Tibial nerve (tissue), 4 donors: ENCODE results near the gene RSPH3. TPM values are rescaled to one million over a fixed set of nuclear protein-coding genes. Genes with fewer than 3 reads are reported as not detected.

Source experiments
- DNase-seq, 2 donors: peaks; one replicate each; pipeline ENCODE4 v3.0.0-alpha.2; 2019; ENCODE audit warnings: low spot score in 2 of 2
- H3K27ac ChIP-seq, 4 donors: fragments of 200-600 bp; sonication (generic) in 3 of 4; one replicate each; pipeline ENCODE4 v1.5.1; 2017 to 2019; ENCODE audit warnings: mild to moderate bottlenecking in 1 of 4
- H3K27me3 ChIP-seq, 2 donors: fragments of 200-600 bp; sonication (generic) in 1 of 2; one replicate each; pipeline versions ENCODE4 v1.5.1 to v1.6.0; 2017 to 2019
- H3K36me3 ChIP-seq, 3 donors: fragments of 200-600 bp; sonication (generic); one replicate each; pipeline ENCODE4 v1.5.1; 2018 to 2019
- H3K4me1 ChIP-seq, 4 donors: fragments of 200-600 bp; sonication (generic) in 3 of 4; one replicate each; pipeline ENCODE4 v1.5.1; 2017 to 2019
- H3K4me3 ChIP-seq, 4 donors: fragments of 200-600 bp; sonication (generic) in 3 of 4; one replicate each; pipeline ENCODE4 v1.5.1; 2017 to 2019; ENCODE audit warnings: mild to moderate bottlenecking in 1 of 4, moderate library complexity in 1 of 4
- H3K9me3 ChIP-seq, 4 donors: fragments of 200-600 bp; sonication (generic) in 3 of 4; one replicate each; pipeline ENCODE4 v1.5.1; 2017 to 2019
- EP300 ChIP-seq, 2 donors: sonication (generic); formaldehyde crosslinking; IDR thresholded peaks; one replicate each; pipeline ENCODE4 v1.6.1; 2017; ENCODE audit warnings: antibody characterized with exemption in 2 of 2, mild to moderate bottlenecking in 1 of 2
- POLR2A ChIP-seq, 2 donors: fragments of 450-650 bp; IDR thresholded peaks; one replicate each; pipeline ENCODE4 v1.6.1; 2017; ENCODE audit warnings: antibody characterized with exemption in 2 of 2, mild to moderate bottlenecking in 2 of 2, moderate library complexity in 2 of 2
- WGBS, 2 donors: methylation state at CpG; one replicate each; pipeline ENCODE4 v1.1.5; 2018; 5-methylcytosine and 5-hydroxymethylcytosine counted together
- total RNA-seq, 4 donors: library from RNA; depleted of rRNA; stranded (reverse); fragments of >200 nt; gene quantifications; one replicate each; pipeline ENCODE4 v1.1.0, GENCODE V29; 2016
- TF ChIP-seq, protein P1 (sequence below), 5 experiments: fragments of 200-600 bp in 3 of 5; fragments of 450-650 bp in 2 of 5; sonication (generic) in 3 of 5; IDR thresholded peaks; one replicate each; pipeline ENCODE4 v1.5.1; 2016 to 2019; ENCODE audit warnings: antibody characterized with exemption in 5 of 5, mild to moderate bottlenecking in 3 of 5, moderate library complexity in 2 of 5

RSPH3 gene
- total RNA-seq, 4 donors from 2014 or later: 8.2 to 11.6 (median 11.0) TPM

DNA sequence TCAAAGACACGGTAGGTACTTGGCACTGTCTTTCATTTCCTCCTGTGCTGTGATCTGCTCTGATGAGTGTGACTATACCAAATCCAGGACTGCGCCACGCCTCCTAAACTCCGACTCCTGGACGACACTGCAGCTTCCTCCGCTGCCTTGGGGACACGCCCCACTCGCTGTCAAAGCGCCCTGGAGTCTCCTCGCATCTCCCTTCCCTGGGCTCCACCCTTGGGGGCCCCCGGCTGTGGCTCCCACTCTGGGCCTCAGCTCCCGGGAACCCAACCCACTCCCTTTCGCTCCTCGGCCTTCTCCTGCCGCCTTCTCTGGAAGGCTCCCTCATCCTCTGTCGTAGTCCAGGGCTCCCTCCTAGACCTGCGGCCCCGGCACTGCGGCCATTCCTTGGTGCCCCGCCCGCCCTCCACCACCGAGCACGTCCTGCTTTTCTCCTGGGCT is 61.2 kb downstream of the RSPH3 start:
- no peak for DNase-seq
- Histone ChIP-seq H3K27ac (peak overlapping the region in 1 of 4 donors; percentile 15), H3K36me3 (no peaks in the 10 kb centered on the region), H3K27me3 (no peaks in the 10 kb centered on the region), H3K4me1 (peaks cover 0 to 10% (median 0%) of the 10 kb centered on the region in 4 donors), H3K4me3 (peak overlapping the region in 2 of 4 donors; percentile 34 to 35), H3K9me3 (peaks cover 0 to 7% (median 2%) of the 10 kb centered on the region in 4 donors)
- 30 to 51% methylated on average over 23 of the region's 23 CpGs for WGBS, 2 donors
- TF ChIP-seq EP300 (IDR thresholded peaks at IDR 0.05) (no peak), POLR2A (IDR thresholded peaks at IDR 0.05) (no peak)

- 86 to 91% methylated on average over 11 of the region's 11 CpGs for WGBS, 2 donors
- DNase-seq: no peak
- Histone ChIP-seq H3K4me3 (no peak overlapping the region), H3K36me3 (no peaks in the 10 kb centered on the region), H3K4me1 (peaks cover 0 to 10% (median 0%) of the 10 kb centered on the region in 4 donors), H3K27ac (no peak overlapping the region), H3K27me3 (no peaks in the 10 kb centered on the region), H3K9me3 (peaks cover 0 to 7% (median 2%) of the 10 kb centered on the region in 4 donors)
- TF ChIP-seq, protein P1, sequence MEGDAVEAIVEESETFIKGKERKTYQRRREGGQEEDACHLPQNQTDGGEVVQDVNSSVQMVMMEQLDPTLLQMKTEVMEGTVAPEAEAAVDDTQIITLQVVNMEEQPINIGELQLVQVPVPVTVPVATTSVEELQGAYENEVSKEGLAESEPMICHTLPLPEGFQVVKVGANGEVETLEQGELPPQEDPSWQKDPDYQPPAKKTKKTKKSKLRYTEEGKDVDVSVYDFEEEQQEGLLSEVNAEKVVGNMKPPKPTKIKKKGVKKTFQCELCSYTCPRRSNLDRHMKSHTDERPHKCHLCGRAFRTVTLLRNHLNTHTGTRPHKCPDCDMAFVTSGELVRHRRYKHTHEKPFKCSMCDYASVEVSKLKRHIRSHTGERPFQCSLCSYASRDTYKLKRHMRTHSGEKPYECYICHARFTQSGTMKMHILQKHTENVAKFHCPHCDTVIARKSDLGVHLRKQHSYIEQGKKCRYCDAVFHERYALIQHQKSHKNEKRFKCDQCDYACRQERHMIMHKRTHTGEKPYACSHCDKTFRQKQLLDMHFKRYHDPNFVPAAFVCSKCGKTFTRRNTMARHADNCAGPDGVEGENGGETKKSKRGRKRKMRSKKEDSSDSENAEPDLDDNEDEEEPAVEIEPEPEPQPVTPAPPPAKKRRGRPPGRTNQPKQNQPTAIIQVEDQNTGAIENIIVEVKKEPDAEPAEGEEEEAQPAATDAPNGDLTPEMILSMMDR (IDR thresholded peaks at IDR 0.05): no peak
- no peak for TF ChIP-seq EP300 (IDR thresholded peaks at IDR 0.05)
- TF ChIP-seq POLR2A (IDR thresholded peaks at IDR 0.05): no peak
Observed at GRCh38 chr6:158938220-158938619, 61.8 kb downstream of the RSPH3 start.

- DNase-seq: no peak
- TF ChIP-seq POLR2A (IDR thresholded peaks at IDR 0.05) (no peak), EP300 (IDR thresholded peaks at IDR 0.05) (no peak)
- TF ChIP-seq, protein P1 (IDR thresholded peaks at IDR 0.05): no peak
- WGBS, 2 donors: 83 to 84% methylated on average over 5 of the region's 5 CpGs
- Histone ChIP-seq H3K27ac (no peak overlapping the region), H3K4me3 (no peak overlapping the region), H3K4me1 (peaks cover 0 to 5% (median 0%) of the 10 kb centered on the region in 4 donors), H3K27me3 (no peaks in the 10 kb centered on the region), H3K9me3 (no peaks in the 10 kb centered on the region), H3K36me3 (no peaks in the 10 kb centered on the region)
Observed at GRCh38 chr6:158934157-158934556, 65.8 kb downstream of the RSPH3 start.

- Histone ChIP-seq H3K27ac (no peak overlapping the region), H3K27me3 (no peaks in the 10 kb centered on the region), H3K4me1 (no peaks in the 10 kb centered on the region), H3K4me3 (no peak overlapping the region), H3K36me3 (no peaks in the 10 kb centered on the region), H3K9me3 (no peaks in the 10 kb centered on the region)
- WGBS, 2 donors: 65 to 75% methylated on average over 4 of the region's 4 CpGs
- no peak for TF ChIP-seq EP300 (IDR thresholded peaks at IDR 0.05)
- TF ChIP-seq POLR2A (IDR thresholded peaks at IDR 0.05): no peak
- TF ChIP-seq, protein P1 (IDR thresholded peaks at IDR 0.05): no peak
- DNase-seq: no peak
Observed at GRCh38 chr6:158933079-158933595, 66.9 kb downstream of the RSPH3 start.

GRCh38 chr6:158928068-158928467 is 71.9 kb downstream of the RSPH3 start:
- Histone ChIP-seq H3K27me3 (no peaks in the 10 kb centered on the region), H3K4me1 (no peaks in the 10 kb centered on the region), H3K4me3 (no peak overlapping the region), H3K36me3 (no peaks in the 10 kb centered on the region), H3K27ac (no peak overlapping the region), H3K9me3 (no peaks in the 10 kb centered on the region)
- no peak for TF ChIP-seq EP300 (IDR thresholded peaks at IDR 0.05)
- TF ChIP-seq, protein P1 (IDR thresholded peaks at IDR 0.05): no peak
- DNase-seq: no peak
- 97 to 98% methylated on average over 2 of the region's 2 CpGs for WGBS, 2 donors
